DND-41 (cell line): ENCODE data around the gene SAMD8.

ENCODE experiments used
- ATAC-seq: fragments of 200-7000 bp; cut with Tn5 transposase; 3 replicates; pipeline ENCODE4 v1.9.1; 2021; ENCODE audit warnings: low read depth; ENCODE audit not compliant: insufficient read depth
- DNase-seq: peaks from one replicate; pipeline ENCODE4 v3.0.0-alpha.2; 2020
- H2AFZ ChIP-seq: 2 replicates; pipeline ENCODE4 v1.6.0; 2012; ENCODE audit warnings: low read depth, low read length
- H3K27ac ChIP-seq: 2 replicates; pipeline ENCODE4 v1.5.1; 2012; ENCODE audit warnings: low read length, inconsistent platforms
- H3K27me3 ChIP-seq: fragments of 200-600 bp; sonication (generic); 2 replicates; pipeline ENCODE4 v1.6.0; 2012; ENCODE audit warnings: low read length, mild to moderate bottlenecking, inconsistent platforms; ENCODE audit not compliant: insufficient read depth, poor library complexity
- H3K36me3 ChIP-seq: 2 replicates; pipeline ENCODE4 v1.5.1; 2012; ENCODE audit warnings: low read length, inconsistent platforms; ENCODE audit not compliant: insufficient read depth
- H3K4me1 ChIP-seq: 2 replicates; pipeline ENCODE4 v1.5.1; 2012; ENCODE audit warnings: mild to moderate bottlenecking, low read length; ENCODE audit not compliant: insufficient read depth
- H3K4me2 ChIP-seq: 2 replicates; pipeline ENCODE4 v1.6.0; 2012; ENCODE audit warnings: mild to moderate bottlenecking, moderate library complexity, low read length, inconsistent platforms; ENCODE audit not compliant: insufficient read depth
- H3K4me3 ChIP-seq, 2 experiments: fragments of 200-600 bp in 1 of 2; shearing (Covaris generic) in 1 of 2; 2 replicates each; pipeline ENCODE4 v1.5.1; 2012 to 2016; ENCODE audit warnings: inconsistent platforms in 2 of 2, low read length in 2 of 2, mild to moderate bottlenecking in 2 of 2, low read depth in 1 of 2, moderate library complexity in 1 of 2
- H3K79me2 ChIP-seq: 2 replicates; pipeline ENCODE4 v1.6.0; 2012; ENCODE audit warnings: low read length, inconsistent platforms; ENCODE audit not compliant: insufficient read depth
- H3K9ac ChIP-seq: 2 replicates; pipeline ENCODE4 v1.6.0; 2012; ENCODE audit warnings: low read depth, mild to moderate bottlenecking, inconsistent platforms, low read length, moderate library complexity
- H3K9me3 ChIP-seq: 2 replicates; pipeline ENCODE4 v1.5.1; 2012; ENCODE audit warnings: low read length, moderate library complexity, mild to moderate bottlenecking, inconsistent platforms; ENCODE audit not compliant: insufficient read depth, severe bottlenecking
- H4K20me1 ChIP-seq: 2 replicates; pipeline ENCODE4 v1.6.0; 2012; ENCODE audit warnings: low read length; ENCODE audit not compliant: insufficient read depth
- CTCF ChIP-seq: IDR thresholded peaks from 2 replicates; pipeline ENCODE4 v1.5.1; 2012; ENCODE audit warnings: borderline replicate concordance, low read length, moderate library complexity, mild to moderate bottlenecking; ENCODE audit not compliant: poor library complexity, severe bottlenecking; ENCODE audit errors: extremely low read depth
- EZH2 ChIP-seq: IDR thresholded peaks from 3 replicates; pipeline ENCODE4 v1.6.1; 2012; ENCODE audit warnings: borderline replicate concordance, low read depth, mild to moderate bottlenecking, moderate library complexity, low read length, inconsistent platforms; ENCODE audit not compliant: severe bottlenecking

The SAMD8 gene

GRCh38 chr10:75166623-75166972 is 55.1 kb downstream of the SAMD8 start:
- Histone ChIP-seq H3K9ac (no peak overlapping the region), H3K79me2 (peaks cover 3% of the 10 kb centered on the region; the same call in 1 of the 2 replicates), H3K9me3 (no peaks in the 10 kb centered on the region), H3K27me3 (no peaks in the 10 kb centered on the region), H3K27ac (peak overlapping the region; percentile 51), H3K4me2 (peak overlapping the region; percentile 1; the same call in 1 of the 2 replicates), H4K20me1 (peaks cover 13% of the 10 kb centered on the region; the same call in 1 of the 2 replicates), H3K36me3 (peaks cover 22% of the 10 kb centered on the region), H2AFZ (no peak overlapping the region), H3K4me1 (peaks cover 34% of the 10 kb centered on the region), H3K4me3 (no peak overlapping the region)
- TF ChIP-seq EZH2: no peak
- no peak for TF ChIP-seq CTCF
- peak; percentile 28; the same call in 2 of the 3 replicates for ATAC-seq
- no peak for DNase-seq

GRCh38 chr10:75168275-75168674 is 56.8 kb downstream of the SAMD8 start:
- no peak overlapping the region for H3K4me3 ChIP-seq
- peaks cover 13% of the 10 kb centered on the region; the same call in 1 of the 2 replicates for H4K20me1 ChIP-seq
- peaks cover 3% of the 10 kb centered on the region; the same call in 1 of the 2 replicates for H3K79me2 ChIP-seq
- peaks cover 34% of the 10 kb centered on the region for H3K4me1 ChIP-seq
- H3K36me3 ChIP-seq: peaks cover 22% of the 10 kb centered on the region
- no peak for ATAC-seq
- H3K9ac ChIP-seq: no peak overlapping the region
- no peaks in the 10 kb centered on the region for H3K9me3 ChIP-seq
- no peak overlapping the region for H3K27ac ChIP-seq
- H2AFZ ChIP-seq: no peak overlapping the region
- DNase-seq: no peak
- no peak for TF ChIP-seq EZH2
- TF ChIP-seq CTCF: no peak
- H3K4me2 ChIP-seq: no peak overlapping the region
- H3K27me3 ChIP-seq: no peaks in the 10 kb centered on the region

- Histone ChIP-seq H3K27me3 (no peaks in the 10 kb centered on the region), H3K79me2 (peaks cover 3% of the 10 kb centered on the region; the same call in 1 of the 2 replicates), H4K20me1 (peaks cover 8% of the 10 kb centered on the region; the same call in 1 of the 2 replicates), H3K9ac (no peak overlapping the region), H3K9me3 (no peaks in the 10 kb centered on the region), H3K4me1 (peaks cover 21% of the 10 kb centered on the region), H3K4me2 (no peak overlapping the region), H3K36me3 (peaks cover 20% of the 10 kb centered on the region), H3K27ac (no peak overlapping the region), H2AFZ (no peak overlapping the region), H3K4me3 (no peak overlapping the region)
- no peak for ATAC-seq
- no peak for DNase-seq
- TF ChIP-seq CTCF (no peak), EZH2 (no peak)
Measured at GRCh38 chr10:75170215-75170614, 58.8 kb downstream of the SAMD8 start.
